ENCODE measurements around the gene BORCS5. TPM values are rescaled to one million over a fixed set of nuclear protein-coding genes. Genes with fewer than 3 reads are reported as not detected.

BORCS5 gene
- total and polyA plus RNA-seq, 2 experiments from 2014 or later = 11.3 to 12.6 TPM

- H3K4me3 Mint-ChIP-seq = no peak overlapping the region
- Histone ChIP-seq H3K4me2 (no peak overlapping the region), H3K79me2 (replicated peaks; ENCODE audit: insufficient read depth) (no peaks in the 10 kb centered on the region), H3K36me3 (ENCODE audit: insufficient read depth) (no peaks in the 10 kb centered on the region), H3F3A (replicated peaks; ENCODE audit: low read depth) (no peaks in the 10 kb centered on the region), H3K4me1 (ENCODE audit: insufficient read depth) (peaks cover 21% of the 10 kb centered on the region), H4K20me1 (replicated peaks; ENCODE audit: insufficient read depth) (no peaks in the 10 kb centered on the region), H3K27me3 (ENCODE audit: insufficient read depth) (no peaks in the 10 kb centered on the region), H3K4me3 (no peak overlapping the region), H3K27ac (ENCODE audit: low read depth) (no peak overlapping the region), H3K9me2 (ENCODE audit: insufficient read depth) (no peaks in the 10 kb centered on the region), H2AFZ (no peak overlapping the region)
- no peak for TF ChIP-seq STAT1 (IDR thresholded peaks at IDR 0.05; ENCODE audit: unreplicated experiment)
- no peak for TF ChIP-seq POLR2AphosphoS5 (IDR thresholded peaks at IDR 0.05; ENCODE audit: low read depth)
- H3K4me1 Mint-ChIP-seq = peaks cover 29% of the 10 kb centered on the region
- no peak for ATAC-seq
- peaks cover 22% of the 10 kb centered on the region for H3K36me3 Mint-ChIP-seq (ENCODE audit: low read depth)
- H3K27me3 Mint-ChIP-seq (ENCODE audit: insufficient read depth, low read depth, poor library complexity) = no peaks in the 10 kb centered on the region
- no peak overlapping the region for H3K27ac Mint-ChIP-seq
- H3K9me3 Mint-ChIP-seq = peaks cover 9% of the 10 kb centered on the region; the same call in 2 of the 3 replicates
- no peak for DNase-seq (ENCODE audit: low spot score)
Observed at GRCh38 chr12:12380949-12381593, 24.2 kb downstream of the BORCS5 start.

- H3F3A ChIP-seq (replicated peaks; ENCODE audit: low read depth) = no peaks in the 10 kb centered on the region
- Mint-ChIP-seq H3K36me3 (ENCODE audit: low read depth) (peaks cover 22% of the 10 kb centered on the region), H3K4me3 (no peak overlapping the region), H3K27me3 (ENCODE audit: insufficient read depth, low read depth, poor library complexity) (peaks cover 2% of the 10 kb centered on the region), H3K4me1 (peaks cover 29% of the 10 kb centered on the region), H3K27ac (no peak overlapping the region), H3K9me3 (peaks cover 9% of the 10 kb centered on the region; the same call in 2 of the 3 replicates)
- ATAC-seq = no peak
- H3K27ac ChIP-seq (ENCODE audit: low read depth) = no peak overlapping the region
- no peaks in the 10 kb centered on the region for H3K27me3 ChIP-seq (ENCODE audit: insufficient read depth)
- no peaks in the 10 kb centered on the region for H3K79me2 ChIP-seq (replicated peaks; ENCODE audit: insufficient read depth)
- H3K4me1 ChIP-seq (ENCODE audit: insufficient read depth) = peaks cover 21% of the 10 kb centered on the region
- peak; percentile 22 for DNase-seq (ENCODE audit: low spot score)
- no peak overlapping the region for H3K4me2 ChIP-seq
- no peaks in the 10 kb centered on the region for H4K20me1 ChIP-seq (replicated peaks; ENCODE audit: insufficient read depth)
- H3K4me3 ChIP-seq = no peak overlapping the region
- H3K9me2 ChIP-seq (ENCODE audit: insufficient read depth) = no peaks in the 10 kb centered on the region
- no peaks in the 10 kb centered on the region for H3K36me3 ChIP-seq (ENCODE audit: insufficient read depth)
- H2AFZ ChIP-seq = no peak overlapping the region
- TF ChIP-seq STAT1 (IDR thresholded peaks at IDR 0.05; ENCODE audit: unreplicated experiment) (no peak), ZNF462 (CRISPR knock-in tag; IDR thresholded peaks at IDR 0.05) (no peak), JUNB (IDR thresholded peaks at IDR 0.05; ENCODE audit: unreplicated experiment) (no peak), EZH2 (IDR thresholded peaks at IDR 0.05; ENCODE audit: low read depth, unreplicated experiment) (no peak), ZNF331 (CRISPR knock-in tag; IDR thresholded peaks at IDR 0.05; ENCODE audit: low read depth) (no peak), POLR2AphosphoS5 (IDR thresholded peaks at IDR 0.05; ENCODE audit: low read depth) (no peak), CREB1 (CRISPR knock-in tag; IDR thresholded peaks at IDR 0.05; ENCODE audit: low read depth) (no peak), ZNF114 (CRISPR knock-in tag; IDR thresholded peaks at IDR 0.05) (no peak), ETS1 (IDR thresholded peaks at IDR 0.05) (no peak), EZH2phosphoT487 (IDR thresholded peaks at IDR 0.05; ENCODE audit: unreplicated experiment) (no peak), REST (IDR thresholded peaks at IDR 0.05; ENCODE audit: unreplicated experiment) (no peak)
Observed at GRCh38 chr12:12381982-12382381, 25.1 kb downstream of the BORCS5 start.
